Measurements from ENCODE around the gene SCFD1. TPM values are rescaled to one million over a fixed set of nuclear protein-coding genes. Genes with fewer than 3 reads are reported as not detected.

SCFD1 gene
- total RNA-seq, 4 donors from 2014 or later, result 43.4 to 128 (median 84.3) TPM

GRCh38 chr14:30706704-30707103 lies 84.6 kb downstream of the SCFD1 start:
- TF ChIP-seq EP300 (IDR thresholded peaks at IDR 0.05; ENCODE audit: low read depth) (no peak), POLR2A (IDR thresholded peaks at IDR 0.05) (no peak), CTCF (IDR thresholded peaks at IDR 0.05) (no peak), POLR2AphosphoS5 (IDR thresholded peaks at IDR 0.05) (no peak)
- no peaks in the 10 kb centered on the region for H3K9me3 ChIP-seq
- H3K27ac ChIP-seq, result no peak overlapping the region
- H3K27me3 ChIP-seq, result no peaks in the 10 kb centered on the region
- H3K4me1 ChIP-seq, result no peaks in the 10 kb centered on the region
- intact Hi-C loops (cut with DNase I; ENCODE audit: low total_unique reads), result no loop called here
- in situ Hi-C loops (cut with MboI; ENCODE audit: low pct_ligation_motif_present in 1 of 4, low pct_unique_long_range_greater_than_20kb in 1 of 4, low sequenced_read_pairs in 3 of 4), result no loop called here
- peaks cover 0 to 16% (median 0%) of the 10 kb centered on the region in 4 donors for H3K36me3 ChIP-seq
- no peak for DNase-seq
- H3K4me3 ChIP-seq, result no peak overlapping the region
- 92 to 96% methylated on average over 2 of the region's 2 CpGs for WGBS, 2 donors (ENCODE audit: low coverage in 1 of 2)

GRCh38 chr14:30708157-30708556 lies 86.0 kb downstream of the SCFD1 start:
- DNase-seq, result no peak
- no peak overlapping the region for H3K27ac ChIP-seq
- TF ChIP-seq POLR2A (IDR thresholded peaks at IDR 0.05) (no peak), EP300 (IDR thresholded peaks at IDR 0.05; ENCODE audit: low read depth) (no peak), CTCF (IDR thresholded peaks at IDR 0.05) (no peak), POLR2AphosphoS5 (IDR thresholded peaks at IDR 0.05) (no peak)
- H3K4me1 ChIP-seq, result no peaks in the 10 kb centered on the region
- peaks cover 0 to 19% (median 0%) of the 10 kb centered on the region in 4 donors for H3K36me3 ChIP-seq
- in situ Hi-C loops (cut with MboI; ENCODE audit: low pct_ligation_motif_present in 1 of 4, low pct_unique_long_range_greater_than_20kb in 1 of 4, low sequenced_read_pairs in 3 of 4) (no loop called here), intact Hi-C loops (cut with DNase I; ENCODE audit: low total_unique reads) (no loop called here)
- WGBS, 2 donors (ENCODE audit: low coverage in 1 of 2), result 80 to 95% methylated on average over 2 of the region's 2 CpGs
- no peaks in the 10 kb centered on the region for H3K27me3 ChIP-seq
- H3K4me3 ChIP-seq, result no peak overlapping the region
- no peaks in the 10 kb centered on the region for H3K9me3 ChIP-seq

GRCh38 chr14:30709201-30709600 lies 87.1 kb downstream of the SCFD1 start:
- no peak for TF ChIP-seq EP300 (IDR thresholded peaks at IDR 0.05; ENCODE audit: low read depth)
- TF ChIP-seq CTCF (IDR thresholded peaks at IDR 0.05), result no peak
- Histone ChIP-seq H3K9me3 (no peaks in the 10 kb centered on the region), H3K27ac (no peak overlapping the region), H3K36me3 (peaks cover 0 to 21% (median 0%) of the 10 kb centered on the region in 4 donors), H3K27me3 (no peaks in the 10 kb centered on the region), H3K4me1 (no peaks in the 10 kb centered on the region), H3K4me3 (no peak overlapping the region)
- 97% methylated on average over 3 of the region's 3 CpGs; no CpG with 5 or more reads in 1 of the 2 donors for WGBS, 2 donors (ENCODE audit: low coverage in 1 of 2)
- intact Hi-C loops (cut with DNase I; ENCODE audit: low total_unique reads) (no loop called here), in situ Hi-C loops (cut with MboI; ENCODE audit: low pct_ligation_motif_present in 1 of 4, low pct_unique_long_range_greater_than_20kb in 1 of 4, low sequenced_read_pairs in 3 of 4) (no loop called here)
- DNase-seq, result no peak

GRCh38 chr14:30710876-30711275 lies 88.8 kb downstream of the SCFD1 start:
- no peak for DNase-seq
- H3K4me3 ChIP-seq, result no peak overlapping the region
- peaks cover 0 to 14% (median 0%) of the 10 kb centered on the region in 4 donors for H3K36me3 ChIP-seq
- in situ Hi-C loops (cut with MboI; ENCODE audit: low pct_ligation_motif_present in 1 of 4, low pct_unique_long_range_greater_than_20kb in 1 of 4, low sequenced_read_pairs in 3 of 4), result no loop called here
- no peak for TF ChIP-seq POLR2AphosphoS5 (IDR thresholded peaks at IDR 0.05)
- no peak for TF ChIP-seq CTCF (IDR thresholded peaks at IDR 0.05)
- no peak for TF ChIP-seq EP300 (IDR thresholded peaks at IDR 0.05; ENCODE audit: low read depth)
- no peak for TF ChIP-seq POLR2A (IDR thresholded peaks at IDR 0.05)
- H3K27ac ChIP-seq, result no peak overlapping the region
- no peaks in the 10 kb centered on the region for H3K4me1 ChIP-seq
- intact Hi-C loops (cut with DNase I; ENCODE audit: low total_unique reads), result no loop called here
- H3K9me3 ChIP-seq, result no peaks in the 10 kb centered on the region
- H3K27me3 ChIP-seq, result no peaks in the 10 kb centered on the region

Data from transverse colon (tissue), 4 donors.